Measurements from ENCODE around the gene DNAJC12. TPM values are rescaled to one million over a fixed set of nuclear protein-coding genes. Genes with fewer than 3 reads are reported as not detected.

The DNAJC12 gene
- total and polyA plus RNA-seq, 2 of the 8 experiments (the other 6 are each of a cell fraction or from before 2014, with no cell fraction given), result 0.86 to 4.2 TPM

DNA sequence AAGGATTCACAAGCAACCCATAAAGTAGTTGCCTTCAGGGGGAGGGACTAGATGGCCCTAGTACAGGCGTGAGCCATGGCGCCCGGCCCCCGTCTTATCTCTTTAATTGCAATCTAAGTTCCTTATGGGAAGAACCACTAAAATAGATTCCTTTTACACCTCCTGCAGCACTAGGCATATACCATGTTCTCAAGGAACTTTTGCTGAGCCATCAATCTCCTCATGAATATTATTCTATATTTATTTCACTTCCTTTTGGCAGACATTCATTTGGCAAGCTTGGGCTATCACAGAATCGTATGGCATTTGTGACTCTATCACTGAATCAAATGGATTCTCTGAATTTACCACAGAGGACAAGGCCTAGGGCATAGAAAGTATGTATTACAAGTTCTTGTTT lies 14.8 kb upstream of the DNAJC12 start (continued):
- TF ChIP-seq, protein P1, sequence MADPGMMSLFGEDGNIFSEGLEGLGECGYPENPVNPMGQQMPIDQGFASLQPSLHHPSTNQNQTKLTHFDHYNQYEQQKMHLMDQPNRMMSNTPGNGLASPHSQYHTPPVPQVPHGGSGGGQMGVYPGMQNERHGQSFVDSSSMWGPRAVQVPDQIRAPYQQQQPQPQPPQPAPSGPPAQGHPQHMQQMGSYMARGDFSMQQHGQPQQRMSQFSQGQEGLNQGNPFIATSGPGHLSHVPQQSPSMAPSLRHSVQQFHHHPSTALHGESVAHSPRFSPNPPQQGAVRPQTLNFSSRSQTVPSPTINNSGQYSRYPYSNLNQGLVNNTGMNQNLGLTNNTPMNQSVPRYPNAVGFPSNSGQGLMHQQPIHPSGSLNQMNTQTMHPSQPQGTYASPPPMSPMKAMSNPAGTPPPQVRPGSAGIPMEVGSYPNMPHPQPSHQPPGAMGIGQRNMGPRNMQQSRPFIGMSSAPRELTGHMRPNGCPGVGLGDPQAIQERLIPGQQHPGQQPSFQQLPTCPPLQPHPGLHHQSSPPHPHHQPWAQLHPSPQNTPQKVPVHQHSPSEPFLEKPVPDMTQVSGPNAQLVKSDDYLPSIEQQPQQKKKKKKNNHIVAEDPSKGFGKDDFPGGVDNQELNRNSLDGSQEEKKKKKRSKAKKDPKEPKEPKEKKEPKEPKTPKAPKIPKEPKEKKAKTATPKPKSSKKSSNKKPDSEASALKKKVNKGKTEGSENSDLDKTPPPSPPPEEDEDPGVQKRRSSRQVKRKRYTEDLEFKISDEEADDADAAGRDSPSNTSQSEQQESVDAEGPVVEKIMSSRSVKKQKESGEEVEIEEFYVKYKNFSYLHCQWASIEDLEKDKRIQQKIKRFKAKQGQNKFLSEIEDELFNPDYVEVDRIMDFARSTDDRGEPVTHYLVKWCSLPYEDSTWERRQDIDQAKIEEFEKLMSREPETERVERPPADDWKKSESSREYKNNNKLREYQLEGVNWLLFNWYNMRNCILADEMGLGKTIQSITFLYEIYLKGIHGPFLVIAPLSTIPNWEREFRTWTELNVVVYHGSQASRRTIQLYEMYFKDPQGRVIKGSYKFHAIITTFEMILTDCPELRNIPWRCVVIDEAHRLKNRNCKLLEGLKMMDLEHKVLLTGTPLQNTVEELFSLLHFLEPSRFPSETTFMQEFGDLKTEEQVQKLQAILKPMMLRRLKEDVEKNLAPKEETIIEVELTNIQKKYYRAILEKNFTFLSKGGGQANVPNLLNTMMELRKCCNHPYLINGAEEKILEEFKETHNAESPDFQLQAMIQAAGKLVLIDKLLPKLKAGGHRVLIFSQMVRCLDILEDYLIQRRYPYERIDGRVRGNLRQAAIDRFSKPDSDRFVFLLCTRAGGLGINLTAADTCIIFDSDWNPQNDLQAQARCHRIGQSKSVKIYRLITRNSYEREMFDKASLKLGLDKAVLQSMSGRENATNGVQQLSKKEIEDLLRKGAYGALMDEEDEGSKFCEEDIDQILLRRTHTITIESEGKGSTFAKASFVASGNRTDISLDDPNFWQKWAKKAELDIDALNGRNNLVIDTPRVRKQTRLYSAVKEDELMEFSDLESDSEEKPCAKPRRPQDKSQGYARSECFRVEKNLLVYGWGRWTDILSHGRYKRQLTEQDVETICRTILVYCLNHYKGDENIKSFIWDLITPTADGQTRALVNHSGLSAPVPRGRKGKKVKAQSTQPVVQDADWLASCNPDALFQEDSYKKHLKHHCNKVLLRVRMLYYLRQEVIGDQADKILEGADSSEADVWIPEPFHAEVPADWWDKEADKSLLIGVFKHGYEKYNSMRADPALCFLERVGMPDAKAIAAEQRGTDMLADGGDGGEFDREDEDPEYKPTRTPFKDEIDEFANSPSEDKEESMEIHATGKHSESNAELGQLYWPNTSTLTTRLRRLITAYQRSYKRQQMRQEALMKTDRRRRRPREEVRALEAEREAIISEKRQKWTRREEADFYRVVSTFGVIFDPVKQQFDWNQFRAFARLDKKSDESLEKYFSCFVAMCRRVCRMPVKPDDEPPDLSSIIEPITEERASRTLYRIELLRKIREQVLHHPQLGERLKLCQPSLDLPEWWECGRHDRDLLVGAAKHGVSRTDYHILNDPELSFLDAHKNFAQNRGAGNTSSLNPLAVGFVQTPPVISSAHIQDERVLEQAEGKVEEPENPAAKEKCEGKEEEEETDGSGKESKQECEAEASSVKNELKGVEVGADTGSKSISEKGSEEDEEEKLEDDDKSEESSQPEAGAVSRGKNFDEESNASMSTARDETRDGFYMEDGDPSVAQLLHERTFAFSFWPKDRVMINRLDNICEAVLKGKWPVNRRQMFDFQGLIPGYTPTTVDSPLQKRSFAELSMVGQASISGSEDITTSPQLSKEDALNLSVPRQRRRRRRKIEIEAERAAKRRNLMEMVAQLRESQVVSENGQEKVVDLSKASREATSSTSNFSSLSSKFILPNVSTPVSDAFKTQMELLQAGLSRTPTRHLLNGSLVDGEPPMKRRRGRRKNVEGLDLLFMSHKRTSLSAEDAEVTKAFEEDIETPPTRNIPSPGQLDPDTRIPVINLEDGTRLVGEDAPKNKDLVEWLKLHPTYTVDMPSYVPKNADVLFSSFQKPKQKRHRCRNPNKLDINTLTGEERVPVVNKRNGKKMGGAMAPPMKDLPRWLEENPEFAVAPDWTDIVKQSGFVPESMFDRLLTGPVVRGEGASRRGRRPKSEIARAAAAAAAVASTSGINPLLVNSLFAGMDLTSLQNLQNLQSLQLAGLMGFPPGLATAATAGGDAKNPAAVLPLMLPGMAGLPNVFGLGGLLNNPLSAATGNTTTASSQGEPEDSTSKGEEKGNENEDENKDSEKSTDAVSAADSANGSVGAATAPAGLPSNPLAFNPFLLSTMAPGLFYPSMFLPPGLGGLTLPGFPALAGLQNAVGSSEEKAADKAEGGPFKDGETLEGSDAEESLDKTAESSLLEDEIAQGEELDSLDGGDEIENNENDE (IDR thresholded peaks at IDR 0.05; ENCODE audit: insufficient replicate concordance, low read length), result no peak
- TF ChIP-seq BACH1 (IDR thresholded peaks at IDR 0.05; ENCODE audit: low read length) (no peak), BRCA1 (IDR thresholded peaks at IDR 0.05; ENCODE audit: low read depth, low read length) (no peak), GABPA (IDR thresholded peaks at IDR 0.05; ENCODE audit: borderline replicate concordance, insufficient read depth, low read length) (no peak), ASH2L (IDR thresholded peaks at IDR 0.05; ENCODE audit: low read length) (no peak), TEAD4 (IDR thresholded peaks at IDR 0.05; ENCODE audit: low read depth, low read length) (no peak), CREB1 (IDR thresholded peaks at IDR 0.05) (no peak), RAD21 (IDR thresholded peaks at IDR 0.05 in 1 of 2, conservative IDR thresholded peaks at IDR 0.05 in 1 of 2; ENCODE audit: low read depth in 2 of 2, low read length in 2 of 2) (no peak), CHD2 (IDR thresholded peaks at IDR 0.05; ENCODE audit: low read length) (no peak), MAFK (IDR thresholded peaks at IDR 0.05; ENCODE audit: low read depth, low read length) (no peak), KDM1A (IDR thresholded peaks at IDR 0.05; ENCODE audit: borderline replicate concordance, low read length) (no peak), EP300 (IDR thresholded peaks at IDR 0.05; ENCODE audit: borderline replicate concordance in 1 of 2, low read depth in 2 of 2, low read length in 2 of 2) (no peak), CHD1 (IDR thresholded peaks at IDR 0.05; ENCODE audit: low read depth, low read length) (no peak)
